Fibroblast of villous mesenchyme (primary cell): ENCODE results near the gene PRKCH. TPM values are rescaled to one million over a fixed set of nuclear protein-coding genes. Genes with fewer than 3 reads are reported as not detected.

ENCODE experiments used
- DNase-seq: peaks from one replicate; pipeline ENCODE4 v3.0.0-alpha.2; 2010; ENCODE audit warnings: low read depth
- H3K4me3 ChIP-seq: 2 replicates; pipeline ENCODE4 v1.5.1; 2011; ENCODE audit warnings: low read depth, mild to moderate bottlenecking, low read length
- CTCF ChIP-seq: IDR thresholded peaks from 2 replicates; pipeline ENCODE4 v1.5.1; 2012; ENCODE audit warnings: low read depth, mild to moderate bottlenecking, low read length; ENCODE audit not compliant: insufficient read depth
- total RNA-seq: library from RNA; depleted of rRNA; stranded (reverse); fragments of >200 nt; gene quantifications from 2 replicates; pipeline ENCODE4 v1.2.3, GENCODE V29; 2012

PRKCH gene
- total RNA-seq, 1 donor: 2.6 TPM

- TF ChIP-seq CTCF: no peak
- H3K4me3 ChIP-seq: no peak overlapping the region
- no peak for DNase-seq
These were observed 272.0 kb downstream of the PRKCH start for GRCh38 chr14:61593330-61593729.

- no peak for TF ChIP-seq CTCF
- DNase-seq: no peak
- no peak overlapping the region for H3K4me3 ChIP-seq
These were observed 275.6 kb downstream of the PRKCH start for GRCh38 chr14:61596990-61597389.

DNA sequence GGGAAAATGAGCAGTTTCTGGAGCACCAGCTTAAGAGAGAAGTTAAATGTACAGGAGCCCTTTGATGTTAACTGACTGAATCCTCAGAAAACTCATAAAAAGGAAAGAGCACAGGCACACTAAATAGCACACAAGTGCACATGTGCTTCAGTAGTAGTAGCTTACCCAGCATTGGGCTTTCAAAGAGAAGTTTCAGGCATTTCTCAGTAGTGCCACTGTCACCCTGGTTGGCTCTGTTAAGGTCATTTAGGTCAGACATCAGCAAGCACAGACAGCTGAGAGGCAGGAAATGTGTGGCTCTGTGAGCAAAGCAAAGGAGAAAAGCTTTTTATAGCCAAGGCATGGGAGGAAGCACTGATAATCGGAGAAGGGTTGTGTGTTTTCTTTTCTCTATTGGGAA is 277.6 kb downstream of the PRKCH start:
- H3K4me3 ChIP-seq: no peak overlapping the region
- no peak for TF ChIP-seq CTCF
- DNase-seq: peak; percentile 61

DNA sequence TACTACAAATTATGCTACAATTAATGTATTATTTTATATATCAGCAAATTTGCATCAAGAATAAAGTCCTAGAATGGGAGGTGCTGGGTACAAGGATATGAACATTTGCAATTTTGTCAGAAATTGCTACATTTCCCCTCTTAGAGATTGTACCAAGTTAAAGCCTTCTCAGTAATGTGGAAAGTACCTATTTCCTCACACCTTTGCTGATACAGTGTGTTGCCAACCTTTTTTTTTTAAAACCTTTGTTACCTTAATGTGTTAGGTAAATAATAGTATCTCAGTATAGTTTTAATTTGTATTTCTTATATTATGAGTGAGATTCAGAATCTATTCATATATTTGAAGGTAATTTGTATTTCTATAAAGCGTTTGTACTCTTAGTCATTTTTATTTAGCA is 278.6 kb downstream of the PRKCH start:
- no peak overlapping the region for H3K4me3 ChIP-seq
- TF ChIP-seq CTCF: no peak

More for the DNA sequence above, 278.6 kb downstream of the PRKCH start:
- DNase-seq: no peak

Other genes starting within 250 kb of the PRKCH start
- 0.32 TPM in 1 of 2 replicates, not detected in the other for gene TMEM30B, start 40.2 kb upstream of the PRKCH start, total RNA-seq